Spleen (tissue), 11 donors: ENCODE data around the gene LGALS9. TPM values are rescaled to one million over a fixed set of nuclear protein-coding genes. Genes with fewer than 3 reads are reported as not detected.
A peak's percentile ranks its signal among the peaks of the same experiment; 100 is the strongest.
"Not testable (repeated sequence)": the region's sequence is repeated elsewhere in the genome, so short reads cannot be mapped to it uniquely, and the experiment has no call there.

Source experiments
- DNase-seq: peaks from one replicate; pipeline ENCODE4 v3.0.0-alpha.2; 2020
- H3K27ac ChIP-seq, 8 donors: fragments of 200-600 bp; sonication (generic) in 7 of 8; 1 replicate in 4 of 8; 2 replicates in 4 of 8; pipeline versions ENCODE4 v1.5.0 to v1.8.0; 2016 to 2021; ENCODE audit warnings: inconsistent platforms in 4 of 8, mild to moderate bottlenecking in 4 of 8, moderate library complexity in 1 of 8
- H3K27me3 ChIP-seq, 7 donors: fragments of 200-600 bp; sonication (generic) in 6 of 7; replicated peaks in 1 of 7; 1 replicate in 4 of 7; 2 replicates in 3 of 7; pipeline versions ENCODE4 v1.5.0 to v1.8.0; 2016 to 2021; ENCODE audit warnings: inconsistent platforms in 3 of 7, mild to moderate bottlenecking in 1 of 7
- H3K36me3 ChIP-seq, 6 donors: fragments of 200-600 bp; sonication (generic) in 5 of 6; 1 replicate in 4 of 6; 2 replicates in 2 of 6; pipeline versions ENCODE4 v1.5.0 to v1.8.0; 2016 to 2021; ENCODE audit warnings: inconsistent platforms in 2 of 6
- H3K4me1 ChIP-seq, 6 donors: fragments of 200-600 bp; sonication (generic) in 5 of 6; 1 replicate in 3 of 6; 2 replicates in 3 of 6; pipeline versions ENCODE4 v1.5.0 to v1.8.0; 2016 to 2021; ENCODE audit warnings: inconsistent platforms in 3 of 6
- H3K4me3 ChIP-seq, 8 donors: fragments of 200-600 bp; sonication (generic) in 7 of 8; 1 replicate in 4 of 8; 2 replicates in 4 of 8; pipeline versions ENCODE4 v1.5.0 to v1.8.0; 2016 to 2021; ENCODE audit warnings: inconsistent platforms in 4 of 8, mild to moderate bottlenecking in 4 of 8, moderate library complexity in 2 of 8
- H3K9me3 ChIP-seq, 8 donors: fragments of 200-600 bp; sonication (generic) in 7 of 8; 1 replicate in 4 of 8; 2 replicates in 4 of 8; pipeline versions ENCODE4 v1.5.0 to v1.8.0; 2016 to 2021; ENCODE audit warnings: inconsistent platforms in 4 of 8
- POLR2A ChIP-seq, 3 donors: fragments of 450-650 bp; IDR thresholded peaks; one replicate each; pipeline ENCODE4 v1.5.1; 2017; ENCODE audit warnings: antibody characterized with exemption in 3 of 3, mild to moderate bottlenecking in 1 of 3
- POLR2AphosphoS5 ChIP-seq, 3 donors: sonication (generic); formaldehyde crosslinking; IDR thresholded peaks; one replicate each; pipeline ENCODE4 v1.5.1; 2017; ENCODE audit warnings: antibody characterized with exemption in 3 of 3
- WGBS, 5 donors: extraction: QIAGEN DNeasy Blood & Tissue Kit in 3 of 5; methylation state at CpG; one replicate each; pipeline versions ENCODE4 v1.1.5 to v1.1.7; 2013 to 2018; 5-methylcytosine and 5-hydroxymethylcytosine counted together
- intact Hi-C: fragments of 100-400 bp; cut with DNase I; formaldehyde crosslinking; loops from one replicate; pipeline ENCODE4 v1.15.0; 2023; ENCODE audit warnings: low total_unique reads
- polyA plus RNA-seq, 3 donors: library from polyadenylated mRNA; stranded (reverse); fragments of 200-250 nt; gene quantifications; one replicate each; pipeline ENCODE4 v1.2.1, GENCODE V29; 2013
- total RNA-seq, 7 donors: library from RNA; depleted of rRNA in 3 of 7; stranded (reverse); fragments of >200 nt in 3 of 7; fragmentation: NEBNext Ultra II Directional in 4 of 7; extraction: Animal tissue kit (Norgen Biotek cat#: 25700) in 4 of 7; gene quantifications; one replicate each; pipeline versions ENCODE4 v1.1.0 to v1.2.1, GENCODE V29; 2016 to 2021
- TF ChIP-seq, protein P1 (sequence below), 11 experiments: fragments of 200-600 bp in 7 of 11; fragments of 450-650 bp in 4 of 11; sonication (generic) in 4 of 11; IDR thresholded peaks in 8 of 11; conservative IDR thresholded peaks in 3 of 11; 1 replicate in 7 of 11; 2 replicates in 4 of 11; pipeline versions ENCODE4 v1.4.0 to v1.8.0; 2016 to 2021; ENCODE audit warnings: antibody characterized with exemption in 11 of 11, inconsistent platforms in 4 of 11, mild to moderate bottlenecking in 1 of 11
- donor health status: healthy with polysubstance abuse.
- donor health status: DM: no; HTN: no; CAD: no; lungs with moderate emphysema.
- donor health status: DM: no; HTN: no; CAD: no.
- donor health status: Bipolar disorder and iron deficiency.
- donor health status: healthy.
- donor health status: DM: no; HTN: no; CAD: no.
- donor health status: DM: yes; HTN: yes; CAD: no.

Gene LGALS9
- total and polyA plus RNA-seq, 10 donors, result 162 to 309 (median 209) TPM

GRCh38 chr17:27664606-27664965 lies 33.6 kb downstream of the LGALS9 start:
- 70 to 90% (median 78%) methylated on average over 2 of the region's 2 CpGs for WGBS, 5 donors
- Histone ChIP-seq H3K4me3 (no peak overlapping the region), H3K4me1 (no peaks in the 10 kb centered on the region), H3K27me3 (no peaks in the 10 kb centered on the region), H3K9me3 (no peaks in the 10 kb centered on the region), H3K36me3 (no peaks in the 10 kb centered on the region), H3K27ac (no peak overlapping the region)
- TF ChIP-seq, protein P1, sequence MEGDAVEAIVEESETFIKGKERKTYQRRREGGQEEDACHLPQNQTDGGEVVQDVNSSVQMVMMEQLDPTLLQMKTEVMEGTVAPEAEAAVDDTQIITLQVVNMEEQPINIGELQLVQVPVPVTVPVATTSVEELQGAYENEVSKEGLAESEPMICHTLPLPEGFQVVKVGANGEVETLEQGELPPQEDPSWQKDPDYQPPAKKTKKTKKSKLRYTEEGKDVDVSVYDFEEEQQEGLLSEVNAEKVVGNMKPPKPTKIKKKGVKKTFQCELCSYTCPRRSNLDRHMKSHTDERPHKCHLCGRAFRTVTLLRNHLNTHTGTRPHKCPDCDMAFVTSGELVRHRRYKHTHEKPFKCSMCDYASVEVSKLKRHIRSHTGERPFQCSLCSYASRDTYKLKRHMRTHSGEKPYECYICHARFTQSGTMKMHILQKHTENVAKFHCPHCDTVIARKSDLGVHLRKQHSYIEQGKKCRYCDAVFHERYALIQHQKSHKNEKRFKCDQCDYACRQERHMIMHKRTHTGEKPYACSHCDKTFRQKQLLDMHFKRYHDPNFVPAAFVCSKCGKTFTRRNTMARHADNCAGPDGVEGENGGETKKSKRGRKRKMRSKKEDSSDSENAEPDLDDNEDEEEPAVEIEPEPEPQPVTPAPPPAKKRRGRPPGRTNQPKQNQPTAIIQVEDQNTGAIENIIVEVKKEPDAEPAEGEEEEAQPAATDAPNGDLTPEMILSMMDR (IDR thresholded peaks at IDR 0.05 in 8 of 11, conservative IDR thresholded peaks at IDR 0.05 in 3 of 11), result no peak
- TF ChIP-seq POLR2AphosphoS5 (IDR thresholded peaks at IDR 0.05) (no peak), POLR2A (IDR thresholded peaks at IDR 0.05) (no peak)
- DNase-seq, result no peak
- intact Hi-C loops, result no loop called here

DNA sequence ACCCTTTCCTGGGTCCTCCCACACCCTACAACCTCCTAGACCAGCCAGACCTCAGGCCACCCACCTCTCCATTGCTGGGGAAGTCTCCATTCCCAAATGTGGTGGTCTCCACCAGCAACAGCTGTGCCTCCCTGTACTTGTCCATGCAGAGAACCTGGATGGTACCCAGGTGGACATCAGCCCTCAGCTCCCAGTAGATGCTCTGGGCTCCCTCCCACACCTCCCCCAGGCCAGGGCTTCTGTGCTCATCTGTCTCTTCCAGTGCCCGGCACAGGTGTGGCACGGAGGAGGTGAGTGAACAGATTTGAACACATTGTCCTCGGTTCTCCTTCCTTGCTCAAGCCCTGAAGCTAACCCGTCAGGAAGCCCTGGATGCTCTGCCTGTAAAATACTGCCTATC lies 34.6 kb downstream of the LGALS9 start:
- 84 to 92% (median 88%) methylated on average over 4 of the region's 4 CpGs for WGBS, 5 donors
- TF ChIP-seq POLR2A (IDR thresholded peaks at IDR 0.05), result no peak
- TF ChIP-seq, protein P1 (IDR thresholded peaks at IDR 0.05 in 8 of 11, conservative IDR thresholded peaks at IDR 0.05 in 3 of 11), result no peak
- TF ChIP-seq POLR2AphosphoS5 (IDR thresholded peaks at IDR 0.05), result no peak
- no peaks in the 10 kb centered on the region for H3K36me3 ChIP-seq
- H3K9me3 ChIP-seq, result no peaks in the 10 kb centered on the region
- no peak overlapping the region for H3K4me3 ChIP-seq
- no peak overlapping the region for H3K27ac ChIP-seq
- H3K4me1 ChIP-seq, result no peaks in the 10 kb centered on the region
- DNase-seq, result peak; percentile 32
- no peaks in the 10 kb centered on the region for H3K27me3 ChIP-seq
- intact Hi-C loops, result no loop called here

GRCh38 chr17:27666270-27666669 lies 35.3 kb downstream of the LGALS9 start:
- H3K36me3 ChIP-seq, intact Hi-C loops, H3K27me3 ChIP-seq, H3K4me1 ChIP-seq, H3K4me3 ChIP-seq, H3K9me3 ChIP-seq, H3K27ac ChIP-seq: not testable (repeated sequence)
- WGBS, 5 donors, result 67 to 90% (median 76%) methylated on average over 5 to 6 of the region's 6 CpGs
- peak; percentile 56 for DNase-seq

- no peak overlapping the region for H3K4me3 ChIP-seq
- no peak overlapping the region for H3K27ac ChIP-seq
- H3K4me1 ChIP-seq, result no peaks in the 10 kb centered on the region
- H3K36me3 ChIP-seq, result no peaks in the 10 kb centered on the region
- no peaks in the 10 kb centered on the region for H3K27me3 ChIP-seq
- TF ChIP-seq, protein P1 (IDR thresholded peaks at IDR 0.05 in 8 of 11, conservative IDR thresholded peaks at IDR 0.05 in 3 of 11), result no peak
- TF ChIP-seq POLR2AphosphoS5 (IDR thresholded peaks at IDR 0.05) (no peak), POLR2A (IDR thresholded peaks at IDR 0.05) (no peak)
- no peaks in the 10 kb centered on the region for H3K9me3 ChIP-seq
- peak; percentile 53 for DNase-seq
- intact Hi-C loops, result no loop called here
- WGBS, 5 donors, result 79 to 91% (median 89%) methylated on average over 6 to 11 of the region's 11 CpGs
Observed at GRCh38 chr17:27666831-27667560, 36.0 kb downstream of the LGALS9 start.
